GM18520 (cell line): Measurements from ENCODE around the gene CLUH.

ENCODE experiments used
- ATAC-seq: cut with Tn5 transposase; IDR thresholded peaks from one replicate; pipeline ENCODE4 v1.9.1; 2021; ENCODE audit not compliant: unreplicated experiment

Gene CLUH

GRCh38 chr17:2711608-2712299, at the start of gene CLUH:
Gene CLUH (minus strand): TSS chr17:2711764. CDS start chr17:2711661, 103 bp downstream.
- ATAC-seq, result peak; percentile 75

GRCh38 chr17:2758870-2759269, 47.3 kb upstream of the CLUH start:
- ATAC-seq, result no peak

GRCh38 chr17:2755891-2756724, 44.5 kb upstream of the CLUH start:
- no peak for ATAC-seq

GRCh38 chr17:2751491-2751890, 39.9 kb upstream of the CLUH start:
- no peak for ATAC-seq

- no peak for ATAC-seq
Observed at GRCh38 chr17:2750721-2751120, 39.2 kb upstream of the CLUH start.

GRCh38 chr17:2749784-2750181, 38.2 kb upstream of the CLUH start:
- no peak for ATAC-seq

- ATAC-seq, result no peak
Observed at GRCh38 chr17:2749058-2749783, 37.7 kb upstream of the CLUH start, which contains the start of gene CCDC92B. Gene CCDC92B (minus strand): TSS chr17:2749652. CDS start chr17:2735145, 14,507 bp downstream.

- no peak for ATAC-seq
Observed at GRCh38 chr17:2745317-2746037, 33.9 kb upstream of the CLUH start.

- no peak for ATAC-seq
Observed at GRCh38 chr17:2737693-2738092, 26.1 kb upstream of the CLUH start.

GRCh38 chr17:2736956-2737355, 25.4 kb upstream of the CLUH start:
- ATAC-seq, result no peak

- ATAC-seq, result no peak
Observed at GRCh38 chr17:2735896-2736295, 24.3 kb upstream of the CLUH start.

GRCh38 chr17:2734939-2735338, 23.4 kb upstream of the CLUH start:
- no peak for ATAC-seq

- no peak for ATAC-seq
Observed at GRCh38 chr17:2731807-2732206, 20.2 kb upstream of the CLUH start.

- no peak for ATAC-seq
Observed at GRCh38 chr17:2730764-2731353, 19.3 kb upstream of the CLUH start.

GRCh38 chr17:2724784-2725164, 13.2 kb upstream of the CLUH start:
- no peak for ATAC-seq

- ATAC-seq, result no peak
Observed at GRCh38 chr17:2723997-2724783, 12.6 kb upstream of the CLUH start.

GRCh38 chr17:2723505-2723996, 12.0 kb upstream of the CLUH start:
- ATAC-seq, result no peak

- ATAC-seq, result no peak
Observed at GRCh38 chr17:2722611-2723010, 11.0 kb upstream of the CLUH start.

GRCh38 chr17:2721603-2722002, 10.0 kb upstream of the CLUH start:
- ATAC-seq, result no peak

GRCh38 chr17:2719861-2720260, 8.3 kb upstream of the CLUH start:
- ATAC-seq, result no peak
